ENCODE measurements around the gene GDNF.

Gene GDNF

GRCh38 chr5:37814699-37815098 is 25.1 kb downstream of the GDNF start:
- TF ChIP-seq ZNF416 (tag by site-specific recombination; IDR thresholded peaks at IDR 0.05): no peak
- TF ChIP-seq ZNF26 (tag by site-specific recombination; IDR thresholded peaks at IDR 0.05): no peak
- no peak for TF ChIP-seq ZNF114 (tag by site-specific recombination; IDR thresholded peaks at IDR 0.05)
- TF ChIP-seq ZNF660 (tag by site-specific recombination; IDR thresholded peaks at IDR 0.05): no peak
- TF ChIP-seq, protein P1, sequence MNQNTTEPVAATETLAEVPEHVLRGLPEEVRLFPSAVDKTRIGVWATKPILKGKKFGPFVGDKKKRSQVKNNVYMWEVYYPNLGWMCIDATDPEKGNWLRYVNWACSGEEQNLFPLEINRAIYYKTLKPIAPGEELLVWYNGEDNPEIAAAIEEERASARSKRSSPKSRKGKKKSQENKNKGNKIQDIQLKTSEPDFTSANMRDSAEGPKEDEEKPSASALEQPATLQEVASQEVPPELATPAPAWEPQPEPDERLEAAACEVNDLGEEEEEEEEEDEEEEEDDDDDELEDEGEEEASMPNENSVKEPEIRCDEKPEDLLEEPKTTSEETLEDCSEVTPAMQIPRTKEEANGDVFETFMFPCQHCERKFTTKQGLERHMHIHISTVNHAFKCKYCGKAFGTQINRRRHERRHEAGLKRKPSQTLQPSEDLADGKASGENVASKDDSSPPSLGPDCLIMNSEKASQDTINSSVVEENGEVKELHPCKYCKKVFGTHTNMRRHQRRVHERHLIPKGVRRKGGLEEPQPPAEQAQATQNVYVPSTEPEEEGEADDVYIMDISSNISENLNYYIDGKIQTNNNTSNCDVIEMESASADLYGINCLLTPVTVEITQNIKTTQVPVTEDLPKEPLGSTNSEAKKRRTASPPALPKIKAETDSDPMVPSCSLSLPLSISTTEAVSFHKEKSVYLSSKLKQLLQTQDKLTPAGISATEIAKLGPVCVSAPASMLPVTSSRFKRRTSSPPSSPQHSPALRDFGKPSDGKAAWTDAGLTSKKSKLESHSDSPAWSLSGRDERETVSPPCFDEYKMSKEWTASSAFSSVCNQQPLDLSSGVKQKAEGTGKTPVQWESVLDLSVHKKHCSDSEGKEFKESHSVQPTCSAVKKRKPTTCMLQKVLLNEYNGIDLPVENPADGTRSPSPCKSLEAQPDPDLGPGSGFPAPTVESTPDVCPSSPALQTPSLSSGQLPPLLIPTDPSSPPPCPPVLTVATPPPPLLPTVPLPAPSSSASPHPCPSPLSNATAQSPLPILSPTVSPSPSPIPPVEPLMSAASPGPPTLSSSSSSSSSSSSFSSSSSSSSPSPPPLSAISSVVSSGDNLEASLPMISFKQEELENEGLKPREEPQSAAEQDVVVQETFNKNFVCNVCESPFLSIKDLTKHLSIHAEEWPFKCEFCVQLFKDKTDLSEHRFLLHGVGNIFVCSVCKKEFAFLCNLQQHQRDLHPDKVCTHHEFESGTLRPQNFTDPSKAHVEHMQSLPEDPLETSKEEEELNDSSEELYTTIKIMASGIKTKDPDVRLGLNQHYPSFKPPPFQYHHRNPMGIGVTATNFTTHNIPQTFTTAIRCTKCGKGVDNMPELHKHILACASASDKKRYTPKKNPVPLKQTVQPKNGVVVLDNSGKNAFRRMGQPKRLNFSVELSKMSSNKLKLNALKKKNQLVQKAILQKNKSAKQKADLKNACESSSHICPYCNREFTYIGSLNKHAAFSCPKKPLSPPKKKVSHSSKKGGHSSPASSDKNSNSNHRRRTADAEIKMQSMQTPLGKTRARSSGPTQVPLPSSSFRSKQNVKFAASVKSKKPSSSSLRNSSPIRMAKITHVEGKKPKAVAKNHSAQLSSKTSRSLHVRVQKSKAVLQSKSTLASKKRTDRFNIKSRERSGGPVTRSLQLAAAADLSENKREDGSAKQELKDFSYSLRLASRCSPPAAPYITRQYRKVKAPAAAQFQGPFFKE (tag by site-specific recombination; IDR thresholded peaks at IDR 0.05; ENCODE audit: borderline replicate concordance): no peak
- no peak for TF ChIP-seq ZNF791 (tag by site-specific recombination; IDR thresholded peaks at IDR 0.05)
- TF ChIP-seq ZNF121 (tag by site-specific recombination; IDR thresholded peaks at IDR 0.05): no peak
- TF ChIP-seq KLF7 (tag by site-specific recombination; IDR thresholded peaks at IDR 0.05; ENCODE audit: borderline replicate concordance): no peak
- no peak for TF ChIP-seq HOXC10 (CRISPR knock-in tag; IDR thresholded peaks at IDR 0.05)
- no peak for TF ChIP-seq ZNF433 (tag by site-specific recombination; IDR thresholded peaks at IDR 0.05; ENCODE audit: low read depth)
- no peak for TF ChIP-seq ZNF629 (tag by site-specific recombination; IDR thresholded peaks at IDR 0.05)
- TF ChIP-seq ZNF37A (tag by site-specific recombination; IDR thresholded peaks at IDR 0.05): no peak
- TF ChIP-seq ZNF658 (tag by site-specific recombination; IDR thresholded peaks at IDR 0.05): no peak
- TF ChIP-seq ZNF426 (tag by site-specific recombination; IDR thresholded peaks at IDR 0.05): no peak
- TF ChIP-seq ZNF132 (tag by site-specific recombination; IDR thresholded peaks at IDR 0.05; ENCODE audit: borderline replicate concordance): no peak
- TF ChIP-seq, protein P2, sequence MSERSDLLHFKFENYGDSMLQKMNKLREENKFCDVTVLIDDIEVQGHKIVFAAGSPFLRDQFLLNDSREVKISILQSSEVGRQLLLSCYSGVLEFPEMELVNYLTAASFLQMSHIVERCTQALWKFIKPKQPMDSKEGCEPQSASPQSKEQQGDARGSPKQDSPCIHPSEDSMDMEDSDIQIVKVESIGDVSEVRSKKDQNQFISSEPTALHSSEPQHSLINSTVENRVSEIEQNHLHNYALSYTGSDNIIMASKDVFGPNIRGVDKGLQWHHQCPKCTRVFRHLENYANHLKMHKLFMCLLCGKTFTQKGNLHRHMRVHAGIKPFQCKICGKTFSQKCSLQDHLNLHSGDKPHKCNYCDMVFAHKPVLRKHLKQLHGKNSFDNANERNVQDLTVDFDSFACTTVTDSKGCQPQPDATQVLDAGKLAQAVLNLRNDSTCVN (tag by site-specific recombination; optimal IDR thresholded peaks at IDR 0.05): no peak
- no peak for TF ChIP-seq ZNF792 (tag by site-specific recombination; IDR thresholded peaks at IDR 0.05)
- no peak for TF ChIP-seq GLI2 (tag by site-specific recombination; IDR thresholded peaks at IDR 0.05; ENCODE audit: borderline replicate concordance, low read depth)
- no peak for TF ChIP-seq FEZF1 (tag by site-specific recombination; IDR thresholded peaks at IDR 0.05)
- Histone ChIP-seq H3K36me3 (ENCODE audit: control insufficient read depth in 2 of 2, insufficient read depth in 1 of 2, low read length in 2 of 2) (peaks cover 0 to 22% of the 10 kb centered on the region in 2 experiments; a peak in 2 of 3 replicates), H3K4me1 (ENCODE audit: control insufficient read depth, insufficient read depth, low read length) (0 out of 2 replicates have a peak, but pooled peaks cover 8% of the 10 kb centered on the region), H3K27ac (ENCODE audit: extremely low read depth, low read depth, low read length) (no peak overlapping the region), H3K4me3 (ENCODE audit: low read depth, low read length) (no peak overlapping the region), H3K9me3 (ENCODE audit: control insufficient read depth, insufficient read depth, low read depth, low read length) (no peaks in the 10 kb centered on the region)
- ChIA-PET POLR2A (no interaction called here), CTCF (interaction anchor here (0.7 to 1.5 kb wide), 4 partner anchors 9 to 1473 kb away, joined by 3 to 6 read pairs (median 4); no protein-coding TSS in a partner anchor)

Data from HEK293 (cell line).